ENCODE results near the gene ZNF106.

Gene ZNF106

DNA sequence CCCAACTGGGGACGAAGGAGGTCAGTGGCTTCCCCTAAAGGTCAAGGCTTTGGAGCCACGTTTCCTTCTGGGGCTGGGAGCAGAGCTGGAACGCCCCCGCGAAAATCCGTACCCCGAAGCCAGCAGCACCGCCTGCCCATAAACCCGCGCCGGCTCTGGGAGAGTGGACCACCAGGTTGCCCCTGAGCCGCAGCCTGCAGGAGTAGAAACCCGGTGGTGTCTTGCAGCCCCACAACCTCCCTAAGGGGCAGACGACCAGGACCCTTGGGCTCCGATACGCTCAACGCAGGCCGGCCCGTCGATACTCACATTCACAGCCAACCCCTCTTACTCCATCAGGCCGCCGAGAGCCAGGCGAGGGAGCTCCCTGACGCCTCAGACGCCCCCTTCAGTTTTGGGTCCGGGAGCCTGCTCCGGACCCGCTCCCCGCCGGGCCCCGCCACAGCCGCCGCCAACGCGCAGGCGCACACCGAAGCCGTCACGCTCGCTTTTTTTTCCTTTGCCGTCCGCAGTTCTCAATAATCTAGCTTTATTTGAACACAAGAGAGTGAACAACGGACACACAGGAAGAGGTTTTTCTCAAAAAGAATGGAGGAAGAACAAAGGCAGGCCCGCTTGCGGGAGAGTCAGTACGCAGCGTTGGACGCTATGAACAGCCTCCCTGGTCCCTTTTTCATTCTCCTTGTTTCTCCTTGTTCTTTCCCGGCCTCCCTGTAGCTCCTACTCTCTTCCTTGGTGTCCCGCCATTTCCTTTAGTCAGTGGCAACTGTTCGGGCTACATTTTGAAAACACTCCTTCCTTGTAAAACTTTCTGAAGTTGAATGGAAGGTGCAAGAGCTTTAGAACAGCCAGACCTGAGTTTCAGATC lies at the start of gene ZNF106:
Gene ZNF106 (minus strand): TSS at position 471 of the 868 bp plus-strand sequence. CDS start 18,852 bp downstream, outside the sequence.
- peak within 1 kb of the TSS; percentile 88 for H3K27ac ChIP-seq
- POLR2A ChIA-PET (ENCODE audit: low non-redundant PET) = no interaction called here
- peak; percentile 90 for DNase-seq (ENCODE audit: low spot score)
- TF ChIP-seq, protein P1, sequence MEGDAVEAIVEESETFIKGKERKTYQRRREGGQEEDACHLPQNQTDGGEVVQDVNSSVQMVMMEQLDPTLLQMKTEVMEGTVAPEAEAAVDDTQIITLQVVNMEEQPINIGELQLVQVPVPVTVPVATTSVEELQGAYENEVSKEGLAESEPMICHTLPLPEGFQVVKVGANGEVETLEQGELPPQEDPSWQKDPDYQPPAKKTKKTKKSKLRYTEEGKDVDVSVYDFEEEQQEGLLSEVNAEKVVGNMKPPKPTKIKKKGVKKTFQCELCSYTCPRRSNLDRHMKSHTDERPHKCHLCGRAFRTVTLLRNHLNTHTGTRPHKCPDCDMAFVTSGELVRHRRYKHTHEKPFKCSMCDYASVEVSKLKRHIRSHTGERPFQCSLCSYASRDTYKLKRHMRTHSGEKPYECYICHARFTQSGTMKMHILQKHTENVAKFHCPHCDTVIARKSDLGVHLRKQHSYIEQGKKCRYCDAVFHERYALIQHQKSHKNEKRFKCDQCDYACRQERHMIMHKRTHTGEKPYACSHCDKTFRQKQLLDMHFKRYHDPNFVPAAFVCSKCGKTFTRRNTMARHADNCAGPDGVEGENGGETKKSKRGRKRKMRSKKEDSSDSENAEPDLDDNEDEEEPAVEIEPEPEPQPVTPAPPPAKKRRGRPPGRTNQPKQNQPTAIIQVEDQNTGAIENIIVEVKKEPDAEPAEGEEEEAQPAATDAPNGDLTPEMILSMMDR (conservative IDR thresholded peaks at IDR 0.05; ENCODE audit: low read depth) = no peak
- CTCF ChIA-PET = interaction anchor here (0.6 kb wide), 2 partner anchors 9 to 272 kb away, joined by 3 to 4 read pairs; no protein-coding TSS in a partner anchor

DNA sequence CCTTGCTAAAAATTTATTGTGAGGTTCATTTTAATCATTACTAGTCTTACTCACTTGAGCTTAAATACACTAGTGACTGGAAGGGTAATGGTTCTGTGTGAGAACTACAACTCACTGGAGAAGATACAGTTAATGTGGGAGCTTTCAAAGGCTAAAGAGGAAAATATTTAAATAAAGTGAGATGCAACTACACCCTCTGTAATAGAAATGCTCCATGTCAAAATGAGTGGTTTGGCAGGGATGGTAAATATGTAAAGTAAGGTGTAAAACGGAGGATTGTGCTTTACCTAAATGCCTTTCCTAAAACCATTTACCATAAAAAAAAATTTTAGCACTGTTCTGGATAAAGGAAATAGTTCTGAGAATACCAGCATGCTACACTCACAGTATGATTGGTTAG lies 42.3 kb upstream of the ZNF106 start:
- POLR2A ChIA-PET (ENCODE audit: low non-redundant PET) = no interaction called here

DNA sequence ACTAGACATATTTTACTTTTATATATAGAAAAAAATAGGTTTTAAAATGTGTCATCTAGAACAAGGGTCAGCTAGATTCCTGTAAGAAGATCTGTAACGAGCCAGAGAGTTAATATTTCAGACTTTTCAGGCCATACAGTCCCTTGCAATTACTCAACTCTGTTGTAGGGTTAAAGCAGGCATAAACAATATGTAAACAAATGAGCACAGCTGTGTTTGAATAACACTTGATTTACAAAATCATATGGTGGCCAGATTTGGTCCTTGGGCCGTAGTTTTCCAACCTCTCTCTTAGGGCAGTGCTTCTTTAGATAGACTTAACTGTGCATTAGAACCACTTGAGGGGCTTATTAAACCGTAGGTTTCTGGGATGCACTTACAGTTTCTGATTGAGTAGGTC lies 38.0 kb upstream of the ZNF106 start:
- DNase-seq (ENCODE audit: low spot score) = no peak
- H3K27ac ChIP-seq = no peak overlapping the region
- CTCF ChIA-PET = interaction anchor here (0.6 kb wide), 2 partner anchors 10 to 821 kb away, joined by 3 to 4 read pairs; no protein-coding TSS in a partner anchor
- TF ChIP-seq, protein P1 (conservative IDR thresholded peaks at IDR 0.05; ENCODE audit: low read depth) = no peak
- POLR2A ChIA-PET (ENCODE audit: low non-redundant PET) = no interaction called here

More for the DNA sequence above, 42.3 kb upstream of the ZNF106 start:
- no peak for DNase-seq (ENCODE audit: low spot score)
- TF ChIP-seq, protein P1 (conservative IDR thresholded peaks at IDR 0.05; ENCODE audit: low read depth) = no peak
- no peak overlapping the region for H3K27ac ChIP-seq
- CTCF ChIA-PET = no interaction called here

DNA sequence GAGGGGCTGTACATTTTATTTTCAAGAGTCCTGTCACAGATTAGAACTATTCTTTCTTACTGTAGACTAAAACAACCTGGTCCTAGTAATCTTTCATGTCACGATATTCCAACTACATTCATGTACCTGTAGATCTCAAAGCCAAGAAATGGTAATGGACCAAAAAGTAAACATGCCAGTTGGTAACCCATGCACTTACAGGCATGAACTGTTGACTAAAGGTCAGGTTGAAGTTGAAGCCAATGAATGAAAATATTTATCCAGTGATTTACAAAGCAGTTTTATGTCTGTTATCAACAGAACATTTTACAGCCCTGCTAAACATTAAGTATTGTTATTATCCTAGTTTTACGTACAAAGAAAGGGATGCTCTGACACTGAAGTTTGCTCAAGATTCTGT lies 32.4 kb upstream of the ZNF106 start:
- H3K27ac ChIP-seq = no peak overlapping the region
- POLR2A ChIA-PET (ENCODE audit: low non-redundant PET) = interaction anchor here (0.6 kb wide), 1 partner anchor 358 kb away, joined by 4 read pairs; no protein-coding TSS in a partner anchor
- DNase-seq (ENCODE audit: low spot score) = no peak
- TF ChIP-seq, protein P1 (conservative IDR thresholded peaks at IDR 0.05; ENCODE audit: low read depth) = no peak
- CTCF ChIA-PET = no interaction called here

DNA sequence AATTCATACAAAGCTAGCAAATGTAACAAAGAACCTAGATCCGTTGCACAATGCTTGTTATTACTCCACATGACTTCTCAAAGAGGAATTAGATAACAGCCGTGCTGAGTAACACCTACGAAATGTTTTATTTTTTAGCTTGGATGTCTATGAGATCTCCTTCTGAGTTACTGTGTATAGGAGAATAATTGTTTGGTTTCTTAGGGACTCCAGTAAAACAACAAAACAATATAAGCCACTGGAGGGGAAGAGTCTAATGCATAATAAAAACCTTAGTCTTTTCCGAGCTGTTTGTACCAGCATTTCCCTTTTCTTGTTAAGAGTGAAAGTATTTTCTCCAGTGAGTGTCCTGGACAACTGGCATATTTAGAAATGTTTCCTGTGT lies 20.1 kb upstream of the ZNF106 start:
- TF ChIP-seq, protein P1 (conservative IDR thresholded peaks at IDR 0.05; ENCODE audit: low read depth) = no peak
- no peak overlapping the region for H3K27ac ChIP-seq
- DNase-seq (ENCODE audit: low spot score) = peak; percentile 62
- ChIA-PET CTCF (interaction anchor here (0.6 to 1.0 kb wide), 2 partner anchors 51 to 709 kb away, joined by 3 to 4 read pairs; no protein-coding TSS in a partner anchor), POLR2A (ENCODE audit: low non-redundant PET) (no interaction called here)

DNA sequence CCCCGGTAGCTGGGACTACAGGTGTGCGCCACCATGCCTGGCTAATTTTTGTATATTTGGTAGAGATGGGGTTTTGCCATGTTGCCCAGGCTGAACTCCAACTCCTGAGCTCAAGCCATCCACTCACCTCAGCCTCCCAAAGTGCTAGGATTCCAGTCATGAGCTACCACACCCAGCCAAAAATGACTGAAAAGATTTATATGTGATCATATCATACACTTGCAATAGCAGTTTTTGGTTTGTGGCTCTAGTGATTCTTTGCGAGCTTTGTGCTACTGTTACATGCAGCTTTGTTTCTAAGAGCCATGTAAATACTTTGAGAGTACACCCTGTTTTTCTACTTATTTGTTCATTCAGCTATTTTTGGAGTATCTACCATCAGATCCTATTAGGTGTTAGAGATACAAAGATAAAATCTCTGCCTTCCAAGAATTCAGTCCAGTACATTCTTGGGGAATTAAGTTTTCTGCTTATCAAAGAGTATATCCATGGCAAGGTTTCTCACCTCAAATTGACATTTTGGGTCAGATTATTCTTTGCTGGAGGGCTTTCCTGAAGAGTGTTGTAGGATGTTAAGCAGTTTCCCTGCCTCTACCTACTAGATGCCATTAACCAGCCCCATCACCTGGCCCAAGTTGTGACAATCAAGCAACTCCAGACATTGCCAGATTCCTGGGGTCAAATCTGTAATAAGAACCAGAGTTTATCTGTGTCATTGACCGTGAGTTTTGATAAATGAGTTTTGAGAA lies 19.5 kb upstream of the ZNF106 start:
- peak; percentile 4 for DNase-seq (ENCODE audit: low spot score)
- POLR2A ChIA-PET (ENCODE audit: low non-redundant PET) = no interaction called here
- CTCF ChIA-PET = interaction anchor here (0.6 to 1.0 kb wide), 3 partner anchors 52 to 737 kb away, joined by 3 to 4 read pairs (median 3); no protein-coding TSS in a partner anchor
- H3K27ac ChIP-seq = 0 out of 2 replicates have a peak overlapping the region, but pooled peaks have one; percentile 3
- TF ChIP-seq, protein P1 (conservative IDR thresholded peaks at IDR 0.05; ENCODE audit: low read depth) = no peak

Data from RWPE1 (cell line).